HepG2 (cell line): ENCODE data around the gene TMEM121. TPM values are rescaled to one million over a fixed set of nuclear protein-coding genes. Genes with fewer than 3 reads are reported as not detected.

ENCODE experiments used
- BCL3 ChIP-seq: sonication (generic); formaldehyde crosslinking; IDR thresholded peaks from 2 replicates; pipeline ENCODE4 v1.5.1; 2020; ENCODE audit warnings: mild to moderate bottlenecking, missing genetic modification reagents, moderate library complexity
- CSRNP2 ChIP-seq: sonication (generic); formaldehyde crosslinking; conservative IDR thresholded peaks from 2 replicates; pipeline ENCODE4 v1.8.0; 2022; ENCODE audit warnings: low read depth, missing genetic modification reagents
- IKZF4 ChIP-seq: sonication (generic); formaldehyde crosslinking; IDR thresholded peaks from 2 replicates; pipeline ENCODE4 v1.5.1; 2020; ENCODE audit warnings: borderline replicate concordance, mild to moderate bottlenecking, low read depth, missing genetic modification reagents; ENCODE audit errors: not compliant biosample characterization
- MYNN ChIP-seq: sonication (generic); formaldehyde crosslinking; IDR thresholded peaks from 2 replicates; pipeline ENCODE4 v1.4.0; 2020; ENCODE audit warnings: mild to moderate bottlenecking, low read depth, missing genetic modification reagents
- TBX3 ChIP-seq: fragments of 450-650 bp; IDR thresholded peaks from 2 replicates; pipeline ENCODE4 v1.6.1; 2017; ENCODE audit warnings: antibody characterized with exemption, mild to moderate bottlenecking, inconsistent platforms, borderline replicate concordance
- TEAD2 ChIP-seq: sonication (generic); formaldehyde crosslinking; IDR thresholded peaks from 2 replicates; pipeline ENCODE4 v1.9.0; 2021; ENCODE audit warnings: missing genetic modification reagents
- ZBTB8A ChIP-seq: sonication (generic); formaldehyde crosslinking; IDR thresholded peaks from 2 replicates; pipeline ENCODE4 v1.4.0; 2020; ENCODE audit warnings: mild to moderate bottlenecking, low read depth, missing genetic modification reagents, borderline replicate concordance
- ZFP36 ChIP-seq: fragments of 150-350 bp; IDR thresholded peaks from 2 replicates; pipeline ENCODE4 v1.6.1; 2018; ENCODE audit warnings: borderline replicate concordance, low read length, low read depth; ENCODE audit not compliant: partially characterized antibody
- ZHX2 ChIP-seq, 2 experiments: sonication (generic) in 1 of 2; formaldehyde crosslinking in 1 of 2; IDR thresholded peaks; 2 replicates each; pipeline versions ENCODE4 v1.6.1 to v1.9.0; 2014 to 2022; ENCODE audit warnings: antibody characterized with exemption in 1 of 2, borderline replicate concordance in 1 of 2, inconsistent platforms in 1 of 2, low read depth in 1 of 2, missing genetic modification reagents in 1 of 2
- ZNF20 ChIP-seq: sonication (generic); formaldehyde crosslinking; IDR thresholded peaks from 2 replicates; pipeline ENCODE4 v1.4.0; 2020; ENCODE audit warnings: mild to moderate bottlenecking, moderate library complexity, missing genetic modification reagents
- ZNF432 ChIP-seq: sonication (generic); formaldehyde crosslinking; IDR thresholded peaks from 2 replicates; pipeline ENCODE4 v1.5.0; 2020; ENCODE audit warnings: missing genetic modification reagents, mild to moderate bottlenecking, borderline replicate concordance
- ZNF512 ChIP-seq: sonication (generic); formaldehyde crosslinking; IDR thresholded peaks from 2 replicates; pipeline ENCODE4 v1.4.0; 2020; ENCODE audit warnings: mild to moderate bottlenecking, missing genetic modification reagents
- ZNF615 ChIP-seq: sonication (generic); formaldehyde crosslinking; IDR thresholded peaks from 2 replicates; pipeline ENCODE4 v1.5.0; 2020; ENCODE audit warnings: mild to moderate bottlenecking, missing genetic modification reagents, borderline replicate concordance
- ZSCAN29 ChIP-seq: sonication (generic); formaldehyde crosslinking; conservative IDR thresholded peaks from 2 replicates; pipeline ENCODE4 v1.4.0; 2020; ENCODE audit warnings: mild to moderate bottlenecking, missing genetic modification reagents
- ZSCAN31 ChIP-seq: sonication (generic); formaldehyde crosslinking; IDR thresholded peaks from 2 replicates; pipeline ENCODE4 v1.5.0; 2020; ENCODE audit warnings: low read depth, mild to moderate bottlenecking, missing genetic modification reagents
- polyA plus RNA-seq, 8 experiments: library from polyadenylated mRNA; depleted of rRNA in 3 of 8; stranded (reverse) in 7 of 8; unstranded in 1 of 8; fragments of >200 nt; fragmentation: Illumina TruSeq in 4 of 8; extraction: Trizol in 4 of 8; gene quantifications; 2 replicates each; pipeline versions ENCODE4 v1.2.1 to v1.2.3, GENCODE V29; 2011 to 2016; ENCODE audit warnings: low read depth in 4 of 8, missing spikeins in 1 of 8, mixed read lengths in 1 of 8; ENCODE audit not compliant: insufficient read depth in 1 of 8
- total RNA-seq, 5 experiments: library from RNA; depleted of rRNA; stranded (reverse); fragments of >200 nt; fragmentation: Illumina TruSeq; extraction: Trizol; gene quantifications; 2 replicates each; pipeline ENCODE4 v1.2.3, GENCODE V29; 2016; ENCODE audit warnings: low read depth in 1 of 5

The TMEM121 gene
- total and polyA plus RNA-seq, 2 of the 13 experiments (the other 11 are each of a cell fraction or from before 2014, with no cell fraction given), result 6.6 to 19.0 TPM

GRCh38 chr14:105496831-105497591, 29.4 kb upstream of the TMEM121 start (continued):
- 0 out of 2 replicates have a peak, but pooled peaks have one; percentile 22 for TF ChIP-seq ZHX2 (IDR thresholded peaks at IDR 0.05; ENCODE audit: low read depth)
- no peak for TF ChIP-seq ZHX2 (CRISPR knock-in tag; IDR thresholded peaks at IDR 0.05; ENCODE audit: borderline replicate concordance)
- TF ChIP-seq ZNF432 (CRISPR knock-in tag), result no peak
- peak; percentile 47; the same call in 1 of the 2 replicates for TF ChIP-seq ZSCAN31 (CRISPR knock-in tag)
- TF ChIP-seq IKZF4 (CRISPR knock-in tag), result no peak
- no peak for TF ChIP-seq MYNN (CRISPR knock-in tag)
- no peak for TF ChIP-seq TBX3
- no peak for TF ChIP-seq BCL3 (CRISPR knock-in tag)
- no peak for TF ChIP-seq ZFP36
- no peak for TF ChIP-seq CSRNP2 (CRISPR knock-in tag)
- TF ChIP-seq ZNF512 (CRISPR knock-in tag), result no peak
- TF ChIP-seq TEAD2, result no peak
- TF ChIP-seq ZSCAN29 (CRISPR knock-in tag), result 0 out of 2 replicates have a peak, but pooled peaks have one; percentile 57
- TF ChIP-seq ZNF20, result no peak
- no peak for TF ChIP-seq ZBTB8A (CRISPR knock-in tag)
- no peak for TF ChIP-seq ZNF615
